ENCODE measurements around the gene KLF6. TPM values are rescaled to one million over a fixed set of nuclear protein-coding genes. Genes with fewer than 3 reads are reported as not detected.

Gene KLF6
- total and polyA plus RNA-seq, 2 donors (not counting 1 experiment from before 2014, with no cell fraction given): 96.1 to 105 TPM

DNA sequence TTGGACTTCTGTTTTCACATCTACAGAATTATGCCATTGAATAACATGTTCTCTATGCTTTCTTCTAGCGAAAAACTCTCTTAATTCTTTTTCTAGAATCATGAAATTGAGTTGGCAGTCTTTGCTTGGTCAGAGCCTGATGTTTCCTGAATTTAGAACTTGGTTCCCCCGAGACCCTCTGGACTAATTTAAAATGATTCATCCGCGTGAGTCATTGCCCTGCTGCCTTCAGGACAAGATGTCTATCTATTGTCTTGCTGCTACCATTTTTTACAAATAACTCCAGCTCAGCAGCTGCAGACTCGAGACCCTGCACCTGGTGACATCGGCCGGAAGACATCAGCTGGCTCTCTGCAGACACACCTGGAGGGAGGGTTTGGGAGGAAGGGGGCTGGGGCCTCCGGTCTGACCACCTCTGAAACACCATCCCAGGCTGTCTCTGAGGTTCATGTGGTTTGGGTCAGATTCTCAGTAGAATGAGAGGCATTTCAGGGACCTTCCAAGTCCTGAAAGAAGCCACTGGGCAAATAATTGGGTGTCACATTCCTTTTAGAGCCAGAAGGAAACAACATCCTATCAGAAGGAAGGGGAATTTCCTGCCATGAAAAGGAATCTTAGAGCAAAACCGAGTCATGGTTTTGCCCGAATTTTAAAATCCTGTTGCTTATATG is 20.9 kb upstream of the KLF6 start:
- no peak overlapping the region for H3K4me3 ChIP-seq (replicated peaks in 1 of 4; ENCODE audit: control extremely low read depth in 1 of 4, insufficient read depth in 1 of 4, low read depth in 3 of 4, low read length in 4 of 4)
- no peaks in the 10 kb centered on the region for H3K79me2 ChIP-seq (ENCODE audit: control insufficient read depth, insufficient read depth, low read length)
- H3K27me3 ChIP-seq (ENCODE audit: control insufficient read depth, insufficient read depth, low read length): no peaks in the 10 kb centered on the region
- H3K9ac ChIP-seq (ENCODE audit: insufficient read depth, low read length): peak overlapping the region; percentile 47
- H3K9me3 ChIP-seq (ENCODE audit: control insufficient read depth, insufficient read depth, low read depth, low read length): no peaks in the 10 kb centered on the region
- H3K36me3 ChIP-seq (ENCODE audit: control insufficient read depth, insufficient read depth, low read length): no peaks in the 10 kb centered on the region
- TF ChIP-seq EZH2 (IDR thresholded peaks at IDR 0.05; ENCODE audit: low read length, missing control alignments): no peak
- TF ChIP-seq, protein P1, sequence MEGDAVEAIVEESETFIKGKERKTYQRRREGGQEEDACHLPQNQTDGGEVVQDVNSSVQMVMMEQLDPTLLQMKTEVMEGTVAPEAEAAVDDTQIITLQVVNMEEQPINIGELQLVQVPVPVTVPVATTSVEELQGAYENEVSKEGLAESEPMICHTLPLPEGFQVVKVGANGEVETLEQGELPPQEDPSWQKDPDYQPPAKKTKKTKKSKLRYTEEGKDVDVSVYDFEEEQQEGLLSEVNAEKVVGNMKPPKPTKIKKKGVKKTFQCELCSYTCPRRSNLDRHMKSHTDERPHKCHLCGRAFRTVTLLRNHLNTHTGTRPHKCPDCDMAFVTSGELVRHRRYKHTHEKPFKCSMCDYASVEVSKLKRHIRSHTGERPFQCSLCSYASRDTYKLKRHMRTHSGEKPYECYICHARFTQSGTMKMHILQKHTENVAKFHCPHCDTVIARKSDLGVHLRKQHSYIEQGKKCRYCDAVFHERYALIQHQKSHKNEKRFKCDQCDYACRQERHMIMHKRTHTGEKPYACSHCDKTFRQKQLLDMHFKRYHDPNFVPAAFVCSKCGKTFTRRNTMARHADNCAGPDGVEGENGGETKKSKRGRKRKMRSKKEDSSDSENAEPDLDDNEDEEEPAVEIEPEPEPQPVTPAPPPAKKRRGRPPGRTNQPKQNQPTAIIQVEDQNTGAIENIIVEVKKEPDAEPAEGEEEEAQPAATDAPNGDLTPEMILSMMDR (conservative IDR thresholded peaks at IDR 0.05 in 1 of 2, IDR thresholded peaks at IDR 0.05 in 1 of 2; ENCODE audit: low read depth in 1 of 2, low read length in 2 of 2): no peak
- H3K4me2 ChIP-seq (ENCODE audit: extremely low read depth, insufficient read depth, low read length): peak overlapping the region; percentile 83
- H4K20me1 ChIP-seq (ENCODE audit: control insufficient read depth, extremely low read depth, insufficient read depth, low read length): no peaks in the 10 kb centered on the region
- peak overlapping the region; percentile 95 for H3K27ac ChIP-seq (ENCODE audit: insufficient read depth, low read length)
- H3K4me1 ChIP-seq (ENCODE audit: control insufficient read depth, extremely low read depth, insufficient read depth, low read length): peaks cover 28% of the 10 kb centered on the region
- no peak overlapping the region for H2AFZ ChIP-seq (ENCODE audit: low read length)
- DNase-seq (ENCODE audit: low read depth in 2 of 2): peak; percentile 75 to 88

DNA sequence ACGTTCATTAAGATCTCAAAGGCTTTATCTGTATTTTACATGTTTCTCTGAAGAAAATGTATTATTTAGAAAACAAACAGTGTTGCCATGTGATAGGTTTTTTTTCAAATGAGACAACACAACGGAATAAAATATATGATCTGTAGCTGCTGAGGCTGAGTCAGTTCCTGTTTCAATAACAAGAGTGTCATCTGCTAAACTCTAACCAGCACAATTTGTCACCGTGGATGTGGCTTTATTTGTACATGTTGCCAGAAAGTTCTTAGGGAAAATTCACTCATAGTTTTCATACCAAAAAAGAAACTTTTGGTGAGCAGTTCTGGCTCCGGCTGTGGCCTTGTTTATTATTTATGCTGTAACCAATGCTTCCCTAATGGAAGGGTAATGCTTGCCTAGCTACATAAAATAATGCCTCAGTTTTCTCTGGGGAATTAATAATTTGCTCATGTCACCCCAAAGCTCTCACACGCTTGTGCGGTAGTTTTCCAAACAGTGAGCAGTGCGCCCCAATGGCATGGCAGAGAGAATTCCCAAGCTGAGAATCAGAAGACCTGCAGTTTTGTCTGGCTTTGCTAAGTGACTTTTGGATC is 20.3 kb upstream of the KLF6 start:
- Histone ChIP-seq H3K4me1 (ENCODE audit: control insufficient read depth, extremely low read depth, insufficient read depth, low read length) (peaks cover 28% of the 10 kb centered on the region), H3K27me3 (ENCODE audit: control insufficient read depth, insufficient read depth, low read length) (no peaks in the 10 kb centered on the region), H3K9ac (ENCODE audit: insufficient read depth, low read length) (peak overlapping the region; percentile 47), H3K9me3 (ENCODE audit: control insufficient read depth, insufficient read depth, low read depth, low read length) (no peaks in the 10 kb centered on the region), H3K79me2 (ENCODE audit: control insufficient read depth, insufficient read depth, low read length) (no peaks in the 10 kb centered on the region), H4K20me1 (ENCODE audit: control insufficient read depth, extremely low read depth, insufficient read depth, low read length) (no peaks in the 10 kb centered on the region), H2AFZ (ENCODE audit: low read length) (no peak overlapping the region), H3K4me3 (replicated peaks in 1 of 4; ENCODE audit: control extremely low read depth in 1 of 4, insufficient read depth in 1 of 4, low read depth in 3 of 4, low read length in 4 of 4) (no peak overlapping the region), H3K4me2 (ENCODE audit: extremely low read depth, insufficient read depth, low read length) (peak overlapping the region; percentile 83), H3K27ac (ENCODE audit: insufficient read depth, low read length) (peak overlapping the region; percentile 95), H3K36me3 (ENCODE audit: control insufficient read depth, insufficient read depth, low read length) (no peaks in the 10 kb centered on the region)
- peak; percentile 75 to 89 for DNase-seq (ENCODE audit: low read depth in 2 of 2)
- no peak for TF ChIP-seq EZH2 (IDR thresholded peaks at IDR 0.05; ENCODE audit: low read length, missing control alignments)
- TF ChIP-seq, protein P1 (conservative IDR thresholded peaks at IDR 0.05 in 1 of 2, IDR thresholded peaks at IDR 0.05 in 1 of 2; ENCODE audit: low read depth in 1 of 2, low read length in 2 of 2): no peak

DNA sequence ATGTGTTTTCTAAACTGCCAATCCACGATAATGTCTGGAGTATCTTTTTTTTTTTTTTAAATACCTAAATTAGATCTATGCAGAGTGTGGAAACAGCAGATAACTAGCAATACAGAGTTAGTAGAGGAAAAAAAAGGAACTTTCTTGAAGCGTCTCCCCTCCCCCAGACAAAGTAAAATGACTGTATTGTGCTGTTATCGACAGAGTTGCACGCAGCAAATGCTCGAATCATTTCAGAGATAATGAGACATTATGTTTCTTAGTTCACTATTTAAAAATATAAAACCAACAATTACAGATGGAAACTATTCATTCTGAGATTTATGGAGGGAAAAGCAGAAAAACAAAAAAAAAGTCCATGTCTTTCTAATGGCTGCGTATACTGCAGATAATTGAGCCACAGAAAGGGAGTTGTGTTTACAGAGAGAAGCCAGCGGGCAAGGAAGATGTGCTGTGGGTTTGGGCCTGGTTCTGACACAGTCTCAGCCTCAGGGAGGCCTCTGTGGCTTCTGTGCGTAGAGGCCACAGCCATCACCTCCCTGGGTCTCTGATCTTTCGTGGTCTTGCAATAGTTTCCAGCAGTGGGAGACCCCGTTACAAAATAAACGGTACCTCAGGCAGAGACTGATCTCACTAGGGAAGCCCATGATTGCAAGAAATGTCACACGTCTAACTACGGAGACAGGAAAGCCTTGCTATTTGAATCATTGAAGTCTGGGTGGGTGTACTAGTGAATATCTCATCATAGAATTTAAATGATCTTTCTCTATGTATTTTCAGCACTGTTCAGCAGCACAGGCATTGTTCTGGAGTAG is 19.1 kb upstream of the KLF6 start:
- Histone ChIP-seq H4K20me1 (ENCODE audit: control insufficient read depth, extremely low read depth, insufficient read depth, low read length) (no peaks in the 10 kb centered on the region), H3K79me2 (ENCODE audit: control insufficient read depth, insufficient read depth, low read length) (no peaks in the 10 kb centered on the region), H3K9ac (ENCODE audit: insufficient read depth, low read length) (no peak overlapping the region), H3K27me3 (ENCODE audit: control insufficient read depth, insufficient read depth, low read length) (no peaks in the 10 kb centered on the region), H3K4me3 (replicated peaks in 1 of 4; ENCODE audit: control extremely low read depth in 1 of 4, insufficient read depth in 1 of 4, low read depth in 3 of 4, low read length in 4 of 4) (no peak overlapping the region), H3K4me2 (ENCODE audit: extremely low read depth, insufficient read depth, low read length) (no peak overlapping the region), H3K9me3 (ENCODE audit: control insufficient read depth, insufficient read depth, low read depth, low read length) (no peaks in the 10 kb centered on the region), H3K4me1 (ENCODE audit: control insufficient read depth, extremely low read depth, insufficient read depth, low read length) (peaks cover 23% of the 10 kb centered on the region), H3K27ac (ENCODE audit: insufficient read depth, low read length) (peak overlapping the region; percentile 95), H3K36me3 (ENCODE audit: control insufficient read depth, insufficient read depth, low read length) (no peaks in the 10 kb centered on the region), H2AFZ (ENCODE audit: low read length) (no peak overlapping the region)
- TF ChIP-seq EZH2 (IDR thresholded peaks at IDR 0.05; ENCODE audit: low read length, missing control alignments): no peak
- TF ChIP-seq, protein P1 (conservative IDR thresholded peaks at IDR 0.05 in 1 of 2, IDR thresholded peaks at IDR 0.05 in 1 of 2; ENCODE audit: low read depth in 1 of 2, low read length in 2 of 2): no peak
- peak in 1 of 2 donors; percentile 31 for DNase-seq (ENCODE audit: low read depth in 2 of 2)

Data from fibroblast of lung (primary cell).